ENCODE results near the gene PCDHB16.
"Not testable (repeated sequence)": the region's sequence is repeated elsewhere in the genome, so short reads cannot be mapped to it uniquely, and the experiment has no call there.

Gene PCDHB16

GRCh38 chr5:141184117-141184855 is 2.1 kb downstream of the PCDHB16 start:
- not testable (repeated sequence) for DNase-seq

- no peak for DNase-seq
Measured at GRCh38 chr5:141186897-141187512, 4.8 kb downstream of the PCDHB16 start, which contains the start of gene PCDHB9. PCDHB9 (plus strand) TSS chr5:141187161; CDS start chr5:141187319, 158 bp downstream.

GRCh38 chr5:141188682-141189081 is 6.5 kb downstream of the PCDHB16 start:
- not testable (repeated sequence) for DNase-seq

GRCh38 chr5:141189131-141189530 is 6.9 kb downstream of the PCDHB16 start:
- not testable (repeated sequence) for DNase-seq

DNA sequence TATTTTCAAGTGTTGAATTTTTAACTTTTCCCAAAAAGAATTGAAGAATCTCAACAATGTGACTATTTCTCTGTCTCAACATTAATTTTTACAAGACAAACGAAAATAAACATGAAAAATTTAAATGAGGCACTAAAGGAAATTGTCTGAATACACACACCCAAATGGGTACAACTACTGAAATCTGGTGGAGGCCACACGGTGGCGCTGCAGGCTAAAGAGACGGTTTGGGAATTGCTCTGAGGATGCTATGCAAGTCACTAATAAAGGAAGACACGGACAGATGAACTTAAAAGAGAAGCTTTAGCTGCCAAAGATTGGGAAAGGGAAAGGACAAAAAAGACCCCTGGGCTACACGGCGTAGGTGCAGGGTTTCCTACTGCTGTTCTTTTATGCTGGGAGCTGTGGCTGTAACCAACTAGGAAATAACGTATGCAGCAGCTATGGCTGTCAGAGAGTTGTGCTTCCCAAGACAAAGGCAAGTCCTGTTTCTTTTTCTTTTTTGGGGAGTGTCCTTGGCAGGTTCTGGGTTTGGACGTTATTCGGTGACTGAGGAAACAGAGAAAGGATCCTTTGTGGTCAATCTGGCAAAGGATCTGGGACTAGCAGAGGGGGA is 10.0 kb downstream of the PCDHB16 start, which contains the start of gene PCDHB10:
Gene PCDHB10 (plus strand): TSS at position 244 of the 616 bp plus-strand sequence. CDS start 200 bp downstream, at position 444.
- no peak for DNase-seq

GRCh38 chr5:141194332-141194731 is 12.1 kb downstream of the PCDHB16 start:
- DNase-seq, result not testable (repeated sequence)

DNA sequence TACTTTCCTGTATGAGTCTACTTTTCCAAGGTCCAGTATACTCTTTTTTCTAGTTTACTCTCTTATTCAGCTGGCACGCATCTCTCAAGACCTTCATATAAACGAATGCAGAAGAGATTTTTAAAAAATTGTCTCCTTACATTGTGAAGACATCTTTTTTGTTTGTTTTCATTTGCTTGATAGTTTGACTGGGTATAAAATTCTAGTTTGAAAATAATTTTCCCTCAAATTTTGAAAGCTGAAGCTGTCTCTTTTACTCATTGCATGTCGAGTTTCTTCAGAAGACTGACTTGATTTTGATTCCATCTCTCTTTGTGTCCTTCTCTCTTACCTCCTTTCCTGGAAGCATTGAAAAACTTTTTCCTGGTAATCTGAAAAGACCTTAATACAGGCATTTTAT is 14.2 kb downstream of the PCDHB16 start:
- no peak for DNase-seq

GRCh38 chr5:141199359-141200235 is 17.4 kb downstream of the PCDHB16 start, which contains the start of gene PCDHB11:
PCDHB11 (plus strand) TSS chr5:141199627; CDS start chr5:141199775, 148 bp downstream.
- peak; percentile 9 for DNase-seq

- not testable (repeated sequence) for DNase-seq
Measured at GRCh38 chr5:141201126-141201525, 18.9 kb downstream of the PCDHB16 start.

DNA sequence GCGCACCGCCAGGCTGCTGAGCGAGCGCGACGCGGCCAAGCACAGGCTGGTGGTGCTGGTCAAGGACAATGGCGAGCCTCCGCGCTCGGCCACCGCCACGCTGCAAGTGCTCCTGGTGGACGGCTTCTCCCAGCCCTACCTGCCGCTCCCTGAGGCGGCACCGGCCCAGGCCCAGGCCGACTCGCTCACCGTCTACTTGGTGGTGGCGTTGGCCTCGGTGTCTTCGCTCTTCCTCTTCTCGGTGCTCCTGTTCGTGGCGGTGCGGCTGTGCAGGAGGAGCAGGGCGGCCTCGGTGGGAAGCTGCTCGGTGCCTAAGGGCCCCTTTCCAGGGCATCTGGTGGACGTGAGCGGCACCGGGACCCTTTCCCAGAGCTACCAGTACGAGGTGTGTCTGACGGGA is 19.5 kb downstream of the PCDHB16 start:
- not testable (repeated sequence) for DNase-seq

DNA sequence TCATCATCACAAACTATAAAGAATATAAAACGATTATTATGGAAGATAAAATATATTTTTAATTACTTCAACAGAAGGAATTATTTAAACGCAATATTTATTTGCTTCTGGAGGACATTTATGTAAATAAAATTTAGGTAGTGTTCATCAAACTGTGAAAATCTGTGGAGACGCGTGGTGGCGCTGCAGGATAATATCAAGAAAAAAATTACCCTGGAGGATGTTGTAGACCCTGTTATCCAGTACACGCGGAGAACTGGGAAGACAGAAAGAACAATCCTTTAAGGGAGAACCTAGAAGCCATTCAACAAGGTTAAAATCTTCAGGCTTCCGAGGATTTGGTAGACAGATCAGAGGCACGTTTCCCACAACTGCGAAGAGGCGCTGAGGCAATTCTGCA is 26.3 kb downstream of the PCDHB16 start, which contains the start of gene PCDHB12:
Gene PCDHB12 (plus strand): TSS at position 242 of the 400 bp plus-strand sequence. CDS start 189 bp downstream, outside the sequence.
- no peak for DNase-seq

DNA sequence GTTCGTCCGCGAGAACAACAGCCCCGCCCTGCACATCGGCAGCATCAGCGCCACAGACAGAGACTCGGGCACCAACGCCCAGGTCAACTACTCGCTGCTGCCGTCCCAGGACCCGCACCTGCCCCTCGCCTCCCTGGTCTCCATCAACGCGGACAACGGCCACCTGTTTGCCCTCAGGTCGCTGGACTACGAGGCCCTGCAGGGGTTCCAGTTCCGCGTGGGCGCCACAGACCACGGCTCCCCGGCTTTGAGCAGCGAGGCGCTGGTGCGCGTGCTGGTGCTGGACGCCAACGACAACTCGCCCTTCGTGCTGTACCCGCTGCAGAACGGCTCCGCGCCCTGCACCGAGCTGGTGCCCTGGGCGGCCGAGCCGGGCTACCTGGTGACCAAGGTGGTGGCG is 28.1 kb downstream of the PCDHB16 start:
- DNase-seq, result not testable (repeated sequence)

DNA sequence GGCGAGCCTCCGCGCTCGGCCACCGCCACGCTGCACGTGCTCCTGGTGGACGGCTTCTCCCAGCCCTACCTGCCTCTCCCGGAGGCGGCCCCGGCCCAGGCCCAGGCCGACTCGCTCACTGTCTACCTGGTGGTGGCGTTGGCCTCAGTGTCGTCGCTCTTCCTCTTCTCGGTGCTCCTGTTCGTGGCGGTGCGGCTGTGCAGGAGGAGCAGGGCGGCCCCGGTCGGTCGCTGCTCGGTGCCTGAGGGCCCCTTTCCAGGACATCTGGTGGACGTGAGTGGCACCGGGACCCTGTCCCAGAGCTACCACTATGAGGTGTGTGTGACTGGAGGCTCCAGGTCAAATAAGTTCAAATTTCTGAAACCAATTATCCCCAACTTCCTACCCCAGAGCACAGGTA is 28.7 kb downstream of the PCDHB16 start:
- not testable (repeated sequence) for DNase-seq

- peak; percentile 20 for DNase-seq
Measured at GRCh38 chr5:141213656-141214339, 31.6 kb downstream of the PCDHB16 start, which contains the start of gene PCDHB13. PCDHB13 (plus strand) TSS chr5:141213919; CDS start chr5:141214124, 205 bp downstream.

DNA sequence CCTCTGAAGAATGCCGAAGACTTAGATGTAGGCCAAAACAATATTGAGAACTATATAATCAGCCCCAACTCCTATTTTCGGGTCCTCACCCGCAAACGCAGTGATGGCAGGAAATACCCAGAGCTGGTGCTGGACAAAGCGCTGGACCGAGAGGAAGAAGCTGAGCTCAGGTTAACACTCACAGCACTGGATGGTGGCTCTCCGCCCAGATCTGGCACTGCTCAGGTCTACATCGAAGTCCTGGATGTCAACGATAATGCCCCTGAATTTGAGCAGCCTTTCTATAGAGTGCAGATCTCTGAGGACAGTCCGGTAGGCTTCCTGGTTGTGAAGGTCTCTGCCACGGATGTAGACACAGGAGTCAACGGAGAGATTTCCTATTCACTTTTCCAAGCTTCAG is 32.4 kb downstream of the PCDHB16 start:
- DNase-seq, result not testable (repeated sequence)

DNA sequence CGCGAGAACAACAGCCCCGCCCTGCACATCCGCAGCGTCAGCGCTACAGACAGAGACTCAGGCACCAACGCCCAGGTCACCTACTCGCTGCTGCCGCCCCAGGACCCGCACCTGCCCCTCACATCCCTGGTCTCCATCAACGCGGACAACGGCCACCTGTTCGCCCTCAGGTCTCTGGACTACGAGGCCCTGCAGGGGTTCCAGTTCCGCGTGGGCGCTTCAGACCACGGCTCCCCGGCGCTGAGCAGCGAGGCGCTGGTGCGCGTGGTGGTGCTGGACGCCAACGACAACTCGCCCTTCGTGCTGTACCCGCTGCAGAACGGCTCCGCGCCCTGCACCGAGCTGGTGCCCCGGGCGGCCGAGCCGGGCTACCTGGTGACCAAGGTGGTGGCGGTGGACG is 33.3 kb downstream of the PCDHB16 start:
- DNase-seq, result not testable (repeated sequence)

DNA sequence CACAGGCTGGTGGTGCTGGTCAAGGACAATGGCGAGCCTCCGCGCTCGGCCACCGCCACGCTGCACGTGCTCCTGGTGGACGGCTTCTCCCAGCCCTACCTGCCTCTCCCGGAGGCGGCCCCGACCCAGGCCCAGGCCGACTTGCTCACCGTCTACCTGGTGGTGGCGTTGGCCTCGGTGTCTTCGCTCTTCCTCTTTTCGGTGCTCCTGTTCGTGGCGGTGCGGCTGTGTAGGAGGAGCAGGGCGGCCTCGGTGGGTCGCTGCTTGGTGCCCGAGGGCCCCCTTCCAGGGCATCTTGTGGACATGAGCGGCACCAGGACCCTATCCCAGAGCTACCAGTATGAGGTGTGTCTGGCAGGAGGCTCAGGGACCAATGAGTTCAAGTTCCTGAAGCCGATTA is 33.8 kb downstream of the PCDHB16 start:
- not testable (repeated sequence) for DNase-seq

DNA sequence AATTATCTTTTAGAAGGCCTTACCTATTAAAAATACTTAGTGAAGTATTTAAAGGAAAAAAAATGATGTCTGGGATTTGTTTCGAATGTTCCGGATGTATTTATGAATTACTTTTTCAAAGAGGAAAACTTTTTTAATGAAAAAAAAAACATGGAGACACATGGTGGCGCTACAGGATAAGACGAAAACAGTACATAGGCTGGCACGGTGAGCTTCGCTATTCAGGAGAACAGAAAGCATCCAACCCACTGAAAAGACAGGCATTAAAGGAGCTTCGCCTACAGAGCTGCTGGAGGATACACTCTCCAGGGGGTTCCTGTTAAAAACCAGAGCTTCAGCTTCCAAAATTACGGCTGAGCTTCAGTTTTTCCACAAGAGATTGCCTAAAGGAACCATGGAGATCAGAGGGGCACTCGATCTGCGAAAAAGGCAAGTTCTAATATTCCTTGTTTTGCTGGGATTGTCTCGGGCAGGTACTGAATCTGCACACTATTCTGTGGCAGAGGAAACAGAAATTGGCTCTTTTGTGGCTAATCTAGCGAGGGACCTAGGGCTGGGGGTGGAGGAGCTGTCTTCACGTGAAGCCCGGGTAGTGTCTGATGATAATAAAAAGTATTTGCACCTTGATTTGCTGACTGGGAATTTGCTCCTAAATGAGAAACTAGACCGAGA is 41.1 kb downstream of the PCDHB16 start, which contains the start of gene PCDHB14:
Gene PCDHB14 (plus strand): TSS at position 232 of the 672 bp plus-strand sequence. CDS start 163 bp downstream, at position 395.
- no peak for DNase-seq

GRCh38 chr5:141224844-141225243 is 42.7 kb downstream of the PCDHB16 start:
- DNase-seq, result not testable (repeated sequence)

- not testable (repeated sequence) for DNase-seq
Measured at GRCh38 chr5:141225421-141225820, 43.2 kb downstream of the PCDHB16 start.

All from NCI-H510A (cell line).